Loucy (cell line): ENCODE measurements around the gene SERPINA5.

ENCODE experiments used
- H2AFZ ChIP-seq: fragments of 200-600 bp; sonication (generic); 2 replicates; pipeline ENCODE4 v1.6.0; 2016; ENCODE audit warnings: antibody characterized with exemption, mild to moderate bottlenecking, low read length, moderate library complexity
- H3F3A ChIP-seq: fragments of 200-600 bp; 2 replicates; pipeline ENCODE4 v1.6.0; 2016; ENCODE audit warnings: antibody characterized with exemption, low read depth, mild to moderate bottlenecking
- H3K27me3 ChIP-seq: fragments of 200-600 bp; sonication (generic); 2 replicates; pipeline ENCODE4 v1.6.1; 2014; ENCODE audit warnings: low read length, mild to moderate bottlenecking; ENCODE audit not compliant: insufficient read depth, poor library complexity, severe bottlenecking
- H3K36me3 ChIP-seq: fragments of 200-600 bp; sonication (generic); 2 replicates; pipeline ENCODE4 v1.6.1; 2016; ENCODE audit warnings: low read length; ENCODE audit not compliant: insufficient read depth
- H3K4me1 ChIP-seq: fragments of 200-600 bp; sonication (generic); 2 replicates; pipeline ENCODE4 v1.5.1; 2014; ENCODE audit warnings: low read length, mild to moderate bottlenecking; ENCODE audit not compliant: insufficient read depth, poor library complexity, severe bottlenecking
- H3K4me2 ChIP-seq: fragments of 200-600 bp; sonication (generic); 2 replicates; pipeline ENCODE4 v1.6.0; 2014; ENCODE audit warnings: antibody characterized with exemption, low read length, low read depth, mild to moderate bottlenecking; ENCODE audit not compliant: poor library complexity, severe bottlenecking
- H3K4me3 ChIP-seq: fragments of 200-600 bp; sonication (generic); 2 replicates; pipeline ENCODE4 v1.5.1; 2014; ENCODE audit warnings: low read length, mild to moderate bottlenecking, mixed read lengths; ENCODE audit not compliant: poor library complexity, severe bottlenecking
- H3K79me2 ChIP-seq: fragments of 200-600 bp; sonication (generic); 2 replicates; pipeline ENCODE4 v1.6.1; 2014; ENCODE audit warnings: low read length; ENCODE audit not compliant: insufficient read depth
- H3K9ac ChIP-seq: fragments of 200-600 bp; sonication (generic); 2 replicates; pipeline ENCODE4 v1.6.0; 2014; ENCODE audit warnings: mild to moderate bottlenecking, low read depth, low read length, moderate library complexity; ENCODE audit not compliant: poor library complexity, severe bottlenecking
- H3K9me2 ChIP-seq: fragments of 200-600 bp; sonication (generic); replicated peaks from 2 replicates; pipeline ENCODE4 v1.6.1; 2016; ENCODE audit warnings: low read depth, low read length, mixed read lengths
- H3K9me3 ChIP-seq: fragments of 200-600 bp; sonication (generic); 2 replicates; pipeline ENCODE4 v1.6.1; 2014; ENCODE audit warnings: mild to moderate bottlenecking, antibody characterized with exemption, low read length, low read depth; ENCODE audit not compliant: insufficient read depth
- H4K20me1 ChIP-seq: fragments of 200-600 bp; sonication (generic); 2 replicates; pipeline ENCODE4 v1.6.0; 2014; ENCODE audit warnings: antibody characterized with exemption, low read length, mild to moderate bottlenecking; ENCODE audit not compliant: insufficient read depth, poor library complexity, severe bottlenecking
- EZH2phosphoT487 ChIP-seq: fragments of 200-600 bp; IDR thresholded peaks from 2 replicates; pipeline ENCODE4 v1.6.1; 2018; ENCODE audit warnings: antibody characterized with exemption, mild to moderate bottlenecking, moderate library complexity, borderline replicate concordance
- TF ChIP-seq, protein P1 (sequence below): fragments of 200-600 bp; sonication (generic); conservative IDR thresholded peaks from 2 replicates; pipeline ENCODE4 v1.5.1; 2014; ENCODE audit warnings: mild to moderate bottlenecking, antibody characterized with exemption, low read length

SERPINA5 gene

DNA sequence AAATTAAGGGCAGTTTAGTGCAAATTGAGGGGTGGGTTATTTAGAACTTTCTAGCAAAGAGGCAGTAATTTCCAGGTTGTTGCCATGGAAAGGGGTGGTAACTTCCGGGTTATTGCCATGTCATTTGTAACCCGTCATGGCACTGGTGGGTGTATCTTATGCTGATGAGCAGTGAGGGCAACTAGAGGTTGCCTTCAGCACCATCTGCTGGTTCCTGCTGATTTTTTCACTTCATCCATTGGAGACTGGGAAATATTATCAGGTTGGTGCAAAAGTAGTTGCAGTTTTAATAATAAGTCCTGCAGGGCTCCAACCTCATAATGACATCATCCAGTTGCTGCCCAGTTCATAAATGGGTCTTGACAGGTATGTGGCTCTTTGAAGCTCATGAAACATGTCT is 44.4 kb upstream of the SERPINA5 start:
- Histone ChIP-seq H3K4me1 (no peaks in the 10 kb centered on the region), H3K9me3 (no peaks in the 10 kb centered on the region; the same call in 1 of the 2 replicates), H3K36me3 (no peaks in the 10 kb centered on the region), H3K27me3 (no peaks in the 10 kb centered on the region), H3K9ac (no peak overlapping the region), H3K9me2 (no peaks in the 10 kb centered on the region), H3F3A (no peaks in the 10 kb centered on the region), H3K79me2 (no peaks in the 10 kb centered on the region), H3K4me2 (no peak overlapping the region), H3K4me3 (no peak overlapping the region), H2AFZ (no peak overlapping the region), H4K20me1 (no peaks in the 10 kb centered on the region)
- no peak for TF ChIP-seq EZH2phosphoT487
- TF ChIP-seq, protein P1, sequence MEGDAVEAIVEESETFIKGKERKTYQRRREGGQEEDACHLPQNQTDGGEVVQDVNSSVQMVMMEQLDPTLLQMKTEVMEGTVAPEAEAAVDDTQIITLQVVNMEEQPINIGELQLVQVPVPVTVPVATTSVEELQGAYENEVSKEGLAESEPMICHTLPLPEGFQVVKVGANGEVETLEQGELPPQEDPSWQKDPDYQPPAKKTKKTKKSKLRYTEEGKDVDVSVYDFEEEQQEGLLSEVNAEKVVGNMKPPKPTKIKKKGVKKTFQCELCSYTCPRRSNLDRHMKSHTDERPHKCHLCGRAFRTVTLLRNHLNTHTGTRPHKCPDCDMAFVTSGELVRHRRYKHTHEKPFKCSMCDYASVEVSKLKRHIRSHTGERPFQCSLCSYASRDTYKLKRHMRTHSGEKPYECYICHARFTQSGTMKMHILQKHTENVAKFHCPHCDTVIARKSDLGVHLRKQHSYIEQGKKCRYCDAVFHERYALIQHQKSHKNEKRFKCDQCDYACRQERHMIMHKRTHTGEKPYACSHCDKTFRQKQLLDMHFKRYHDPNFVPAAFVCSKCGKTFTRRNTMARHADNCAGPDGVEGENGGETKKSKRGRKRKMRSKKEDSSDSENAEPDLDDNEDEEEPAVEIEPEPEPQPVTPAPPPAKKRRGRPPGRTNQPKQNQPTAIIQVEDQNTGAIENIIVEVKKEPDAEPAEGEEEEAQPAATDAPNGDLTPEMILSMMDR, result no peak

DNA sequence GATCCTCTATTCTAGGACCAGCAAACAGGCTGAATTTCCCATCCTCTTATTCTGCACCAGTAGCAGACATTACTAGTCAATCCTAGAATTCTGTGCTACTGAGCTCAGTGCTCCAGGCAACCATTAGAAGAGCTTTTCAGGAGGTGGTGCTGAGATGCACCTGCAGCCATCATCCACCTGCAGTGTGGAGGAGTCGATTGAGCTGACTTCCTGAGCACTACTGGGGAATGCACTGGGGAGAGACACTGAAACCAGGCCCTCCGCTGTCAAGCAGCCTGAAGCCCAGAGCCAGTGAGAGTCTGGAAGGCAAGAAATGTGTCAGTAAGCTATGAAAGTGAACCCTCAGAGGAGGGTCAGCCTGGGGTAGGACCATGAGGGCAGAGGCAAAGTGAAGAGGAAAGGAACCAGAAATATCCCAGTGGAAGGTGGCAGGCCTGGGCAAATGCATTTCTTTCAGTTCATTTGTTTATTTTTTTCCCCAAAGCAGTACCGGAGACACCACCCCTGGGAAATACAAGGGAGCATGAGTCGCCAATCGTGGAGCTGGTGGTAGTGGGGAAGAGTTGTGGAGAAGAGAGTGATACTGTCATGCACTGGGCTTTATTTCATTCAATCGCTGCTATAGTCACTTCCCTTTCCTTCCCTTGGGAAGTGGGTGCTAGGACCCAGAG is 43.0 kb upstream of the SERPINA5 start:
- Histone ChIP-seq H3F3A (no peaks in the 10 kb centered on the region), H3K4me1 (no peaks in the 10 kb centered on the region), H3K9ac (no peak overlapping the region), H4K20me1 (no peaks in the 10 kb centered on the region), H3K9me3 (no peaks in the 10 kb centered on the region; the same call in 1 of the 2 replicates), H3K79me2 (no peaks in the 10 kb centered on the region), H3K4me2 (no peak overlapping the region), H3K9me2 (no peaks in the 10 kb centered on the region), H3K4me3 (no peak overlapping the region), H3K27me3 (no peaks in the 10 kb centered on the region), H3K36me3 (no peaks in the 10 kb centered on the region), H2AFZ (no peak overlapping the region)
- no peak for TF ChIP-seq EZH2phosphoT487
- TF ChIP-seq, protein P1, result no peak

DNA sequence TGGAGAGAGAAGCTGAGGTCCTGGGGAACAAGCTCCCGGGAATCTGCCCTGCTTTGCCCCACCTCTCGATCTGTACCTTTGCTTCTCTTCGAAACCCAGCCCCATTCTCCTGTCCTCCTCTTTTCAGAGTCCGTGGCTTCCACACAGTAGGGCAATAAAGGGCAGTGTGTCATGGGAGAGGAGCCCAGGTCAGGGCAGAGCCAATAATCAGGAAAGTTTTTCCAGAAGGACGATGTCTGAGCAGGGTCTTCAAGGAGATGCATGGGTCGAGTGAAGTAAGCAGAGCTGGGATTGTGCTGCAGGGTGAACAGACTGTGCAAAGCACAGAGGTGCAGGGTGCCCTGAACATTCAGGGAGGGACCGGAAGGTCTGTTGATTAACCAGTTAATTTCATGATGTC is 42.0 kb upstream of the SERPINA5 start:
- no peaks in the 10 kb centered on the region for H3F3A ChIP-seq
- TF ChIP-seq, protein P1, result no peak
- TF ChIP-seq EZH2phosphoT487, result no peak
- H3K36me3 ChIP-seq, result no peaks in the 10 kb centered on the region
- H3K79me2 ChIP-seq, result no peaks in the 10 kb centered on the region
- no peaks in the 10 kb centered on the region for H3K4me1 ChIP-seq
- no peak overlapping the region for H3K9ac ChIP-seq
- no peak overlapping the region for H3K4me2 ChIP-seq
- H3K9me3 ChIP-seq, result no peaks in the 10 kb centered on the region; the same call in 1 of the 2 replicates
- H3K27me3 ChIP-seq, result no peaks in the 10 kb centered on the region
- no peaks in the 10 kb centered on the region for H3K9me2 ChIP-seq
- no peak overlapping the region for H3K4me3 ChIP-seq
- H2AFZ ChIP-seq, result no peak overlapping the region
- no peaks in the 10 kb centered on the region for H4K20me1 ChIP-seq
